ENCODE measurements around the gene MOGAT3. TPM values are rescaled to one million over a fixed set of nuclear protein-coding genes. Genes with fewer than 3 reads are reported as not detected.

The MOGAT3 gene
- total and polyA plus RNA-seq, 7 donors, result not detected

DNA sequence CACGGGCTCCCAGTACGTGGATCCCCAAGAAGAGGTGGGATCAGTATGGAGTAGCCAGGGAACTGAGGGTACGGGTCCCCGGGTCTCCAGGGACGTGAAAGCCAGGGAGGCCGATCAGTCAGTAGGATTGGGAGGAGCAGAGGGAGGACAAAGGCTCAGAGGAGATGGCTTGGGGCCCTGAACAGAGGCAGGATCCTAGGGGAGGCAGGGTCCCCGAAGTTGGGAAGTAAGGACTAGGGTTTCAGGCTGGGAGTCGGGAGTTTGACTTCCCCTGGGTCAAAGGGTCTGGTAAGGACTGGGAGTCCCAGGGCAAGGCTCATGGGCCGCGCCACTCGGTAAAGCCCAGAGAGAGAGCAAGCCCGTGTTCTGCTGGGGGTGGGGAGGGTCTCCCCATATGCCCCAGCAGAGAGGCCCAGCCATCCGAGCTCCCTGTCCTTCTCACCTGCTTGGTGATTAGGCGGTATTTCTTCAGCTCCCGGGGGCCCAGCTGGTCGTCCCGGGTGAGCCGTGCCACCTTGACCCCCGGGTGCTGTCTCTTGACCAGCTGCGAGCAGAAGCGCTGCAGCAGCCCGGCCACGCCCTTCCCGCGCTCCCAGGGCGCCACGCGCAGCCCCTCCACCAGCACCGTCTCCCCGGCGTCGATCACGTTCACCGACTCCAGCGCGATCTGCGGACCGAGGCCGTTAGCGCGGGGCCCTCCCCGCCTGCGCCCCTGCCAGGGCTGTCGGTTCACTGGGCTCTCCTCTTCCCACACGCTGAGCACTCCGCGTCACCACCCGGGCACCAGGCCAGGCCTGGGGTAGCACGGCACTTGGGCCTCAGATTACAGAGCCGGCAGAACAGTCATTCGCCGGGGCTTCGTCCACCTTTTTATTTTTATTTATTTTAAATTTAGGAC lies 27.7 kb downstream of the MOGAT3 start:
- Histone ChIP-seq H3K27ac (no peak overlapping the region), H3K9me3 (no peaks in the 10 kb centered on the region), H3K27me3 (ENCODE audit: insufficient read depth in 3 of 3, low read length in 2 of 3) (peaks cover 0 to 99% (median 52%) of the 10 kb centered on the region in 3 donors), H3K4me3 (peak overlapping the region; percentile 39), H3K4me1 (peaks cover 17% of the 10 kb centered on the region), H3K36me3 (ENCODE audit: insufficient read depth in 1 of 2, low read depth in 1 of 2) (no peaks in the 10 kb centered on the region)
- peak; percentile 70 to 86 for DNase-seq
- intact Hi-C loops (cut with DNase I), result no loop called here
- TF ChIP-seq, protein P1, sequence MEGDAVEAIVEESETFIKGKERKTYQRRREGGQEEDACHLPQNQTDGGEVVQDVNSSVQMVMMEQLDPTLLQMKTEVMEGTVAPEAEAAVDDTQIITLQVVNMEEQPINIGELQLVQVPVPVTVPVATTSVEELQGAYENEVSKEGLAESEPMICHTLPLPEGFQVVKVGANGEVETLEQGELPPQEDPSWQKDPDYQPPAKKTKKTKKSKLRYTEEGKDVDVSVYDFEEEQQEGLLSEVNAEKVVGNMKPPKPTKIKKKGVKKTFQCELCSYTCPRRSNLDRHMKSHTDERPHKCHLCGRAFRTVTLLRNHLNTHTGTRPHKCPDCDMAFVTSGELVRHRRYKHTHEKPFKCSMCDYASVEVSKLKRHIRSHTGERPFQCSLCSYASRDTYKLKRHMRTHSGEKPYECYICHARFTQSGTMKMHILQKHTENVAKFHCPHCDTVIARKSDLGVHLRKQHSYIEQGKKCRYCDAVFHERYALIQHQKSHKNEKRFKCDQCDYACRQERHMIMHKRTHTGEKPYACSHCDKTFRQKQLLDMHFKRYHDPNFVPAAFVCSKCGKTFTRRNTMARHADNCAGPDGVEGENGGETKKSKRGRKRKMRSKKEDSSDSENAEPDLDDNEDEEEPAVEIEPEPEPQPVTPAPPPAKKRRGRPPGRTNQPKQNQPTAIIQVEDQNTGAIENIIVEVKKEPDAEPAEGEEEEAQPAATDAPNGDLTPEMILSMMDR (IDR thresholded peaks at IDR 0.05), result no peak
- WGBS, 3 donors, result 1 to 2% (median 1%) methylated on average over 51 to 53 of the region's 53 CpGs
- ATAC-seq, result peak; percentile 51 to 92 (median 90)

DNA sequence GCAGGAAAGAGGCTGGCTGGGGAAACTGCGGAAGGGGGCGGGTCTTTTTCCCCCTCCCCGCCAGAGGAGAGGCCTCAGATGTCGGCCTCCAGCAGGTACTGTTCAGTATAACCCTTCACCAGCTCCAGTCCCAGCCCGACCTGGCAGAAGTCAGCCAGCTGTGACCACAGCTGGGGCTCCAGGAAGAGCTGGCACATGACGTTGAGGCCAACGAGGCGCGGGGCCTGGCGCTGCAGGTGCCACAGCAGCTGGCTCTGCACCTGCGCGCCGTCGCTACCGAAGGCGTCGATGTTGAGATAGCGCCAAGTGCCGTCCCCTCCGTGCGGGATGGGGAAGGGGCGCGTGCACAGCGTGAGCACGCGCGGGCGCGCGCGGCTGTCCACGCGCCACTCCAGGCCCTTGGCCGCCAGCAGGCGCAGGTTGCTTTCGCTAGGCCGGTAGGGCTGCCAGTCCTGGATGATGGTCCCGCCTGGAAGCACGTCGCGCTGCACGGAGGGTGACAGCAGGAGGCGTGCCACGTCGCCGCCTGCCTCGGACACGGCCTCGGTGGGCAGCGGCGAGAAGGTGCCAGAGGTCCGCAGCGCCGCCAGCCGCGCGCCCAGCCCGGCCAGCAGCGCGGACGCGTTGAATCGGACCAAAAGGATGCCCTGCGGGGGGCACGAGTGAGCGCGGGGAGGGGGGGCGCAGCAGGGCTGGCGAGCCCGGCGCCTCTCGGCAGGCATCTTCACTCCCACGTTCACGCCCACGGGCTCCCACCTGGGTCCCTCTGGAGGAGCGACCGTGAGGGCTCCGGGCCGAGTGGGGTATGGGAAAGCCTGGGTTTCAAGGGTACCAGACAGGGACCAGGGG lies 28.6 kb downstream of the MOGAT3 start:
- H3K9me3 ChIP-seq, result no peaks in the 10 kb centered on the region
- peaks cover 17% of the 10 kb centered on the region for H3K4me1 ChIP-seq
- peaks cover 0 to 99% (median 58%) of the 10 kb centered on the region in 3 donors for H3K27me3 ChIP-seq (ENCODE audit: insufficient read depth in 3 of 3, low read length in 2 of 3)
- intact Hi-C loops (cut with DNase I), result no loop called here
- no peaks in the 10 kb centered on the region for H3K36me3 ChIP-seq (ENCODE audit: insufficient read depth in 1 of 2, low read depth in 1 of 2)
- no peak overlapping the region for H3K27ac ChIP-seq
- ATAC-seq (no peak), DNase-seq (no peak)
- TF ChIP-seq, protein P1 (IDR thresholded peaks at IDR 0.05), result no peak
- 1 to 2% (median 1%) methylated on average over 67 to 79 of the region's 79 CpGs for WGBS, 3 donors
- peak overlapping the region; percentile 15 for H3K4me3 ChIP-seq

DNA sequence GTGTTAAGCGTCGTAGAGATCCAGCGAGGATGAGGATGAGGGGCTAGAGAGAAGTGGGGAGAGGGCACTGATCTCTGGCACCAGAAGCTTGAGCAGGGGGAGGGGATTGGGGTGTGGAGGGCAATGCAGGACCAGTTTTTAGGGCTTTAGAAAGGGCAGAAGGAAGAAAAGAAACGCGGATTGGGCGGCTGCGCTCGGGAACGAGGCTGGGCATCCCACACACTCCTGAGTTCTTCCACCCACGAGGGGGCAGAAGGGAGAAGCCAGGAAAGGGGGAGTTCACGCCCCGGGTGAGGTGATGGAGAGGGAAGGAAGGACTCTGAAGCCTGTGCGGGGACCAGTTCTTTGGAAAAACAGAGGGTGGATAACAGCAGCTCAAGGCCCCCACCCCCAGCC lies 29.4 kb downstream of the MOGAT3 start:
- peaks cover 17% of the 10 kb centered on the region for H3K4me1 ChIP-seq
- H3K9me3 ChIP-seq, result no peaks in the 10 kb centered on the region
- DNase-seq (no peak), ATAC-seq (no peak)
- H3K36me3 ChIP-seq (ENCODE audit: insufficient read depth in 1 of 2, low read depth in 1 of 2), result no peaks in the 10 kb centered on the region
- no peak overlapping the region for H3K27ac ChIP-seq
- intact Hi-C loops (cut with DNase I), result no loop called here
- H3K4me3 ChIP-seq, result no peak overlapping the region
- 0 to 3% (median 1%) methylated on average over 13 of the region's 13 CpGs for WGBS, 3 donors
- TF ChIP-seq, protein P1 (IDR thresholded peaks at IDR 0.05), result no peak
- H3K27me3 ChIP-seq (ENCODE audit: insufficient read depth in 3 of 3, low read length in 2 of 3), result peaks cover 0 to 97% (median 61%) of the 10 kb centered on the region in 3 donors

DNA sequence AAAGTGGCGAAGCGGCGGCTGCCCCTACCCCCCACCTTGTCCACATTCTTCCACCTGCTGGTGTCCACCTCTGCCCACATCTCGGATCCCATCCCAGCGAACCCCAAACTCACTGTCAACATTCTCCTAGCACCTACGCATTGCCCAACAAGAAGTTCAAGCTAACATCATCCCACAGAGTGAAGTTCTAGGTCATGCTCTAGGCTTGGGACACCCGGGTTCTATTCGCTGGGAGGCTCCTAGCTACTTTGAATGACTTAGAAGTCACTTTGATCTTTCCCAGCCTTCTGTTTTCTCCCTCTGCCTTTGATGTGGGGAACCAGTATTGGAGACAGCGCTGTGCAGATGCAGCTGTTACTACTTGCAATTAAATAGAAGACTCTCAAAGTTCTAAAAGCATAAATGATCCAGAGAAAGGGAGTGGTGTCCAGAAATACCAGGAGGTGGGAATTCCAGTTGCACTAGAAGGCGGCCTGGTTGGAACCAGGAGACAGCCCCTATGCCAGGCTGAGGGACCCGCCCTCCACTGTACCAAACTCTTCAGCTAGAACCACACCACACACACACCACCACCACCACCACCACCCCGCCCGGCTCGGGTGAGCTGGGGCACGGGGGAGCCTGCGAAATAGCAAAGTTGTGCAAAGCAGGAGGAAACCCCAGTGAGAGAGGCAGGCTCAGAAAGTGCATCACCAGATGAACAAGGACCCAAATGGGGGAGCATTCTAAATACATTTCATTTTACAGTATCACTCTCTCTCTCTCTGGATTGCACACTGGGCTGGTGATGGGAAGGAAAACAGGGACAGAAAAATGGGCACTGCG lies 30.0 kb downstream of the MOGAT3 start:
- 2 to 4% (median 3%) methylated on average over 17 of the region's 17 CpGs for WGBS, 3 donors
- ATAC-seq, result no peak
- Histone ChIP-seq H3K36me3 (ENCODE audit: insufficient read depth in 1 of 2, low read depth in 1 of 2) (no peaks in the 10 kb centered on the region), H3K9me3 (no peaks in the 10 kb centered on the region), H3K4me3 (no peak overlapping the region), H3K4me1 (peaks cover 17% of the 10 kb centered on the region), H3K27ac (no peak overlapping the region), H3K27me3 (ENCODE audit: insufficient read depth in 3 of 3, low read length in 2 of 3) (peaks cover 0 to 98% (median 61%) of the 10 kb centered on the region in 3 donors)
- TF ChIP-seq, protein P1 (IDR thresholded peaks at IDR 0.05), result no peak
- intact Hi-C loops (cut with DNase I), result no loop called here
- no peak for DNase-seq

Data from psoas muscle (tissue), 8 donors.